ENCODE data around the gene TM9SF3.

GRCh38 chr10:96468845-96469244 is 118.0 kb downstream of the TM9SF3 start:
- no peak for TF ChIP-seq CTCF (IDR thresholded peaks at IDR 0.05 in 4 of 5, conservative IDR thresholded peaks at IDR 0.05 in 1 of 5)
- TF ChIP-seq POLR2A (IDR thresholded peaks at IDR 0.05): no peak

Measured in gastrocnemius medialis (tissue), 4 donors.